NB4 (cell line): ENCODE measurements around the gene CCDC85A.

Experiments
- CTCF ChIP-seq: IDR thresholded peaks from one replicate; pipeline ENCODE4 v1.5.1; 2012; ENCODE audit warnings: low read depth, low read length
- MAX ChIP-seq: IDR thresholded peaks from 2 replicates; pipeline ENCODE4 v1.6.1; 2011; ENCODE audit warnings: low read depth, low read length
- POLR2A ChIP-seq: IDR thresholded peaks from 2 replicates; pipeline ENCODE4 v1.6.1; 2011; ENCODE audit warnings: mild to moderate bottlenecking; ENCODE audit not compliant: insufficient read length; ENCODE audit errors: extremely low read depth

GRCh38 chr2:56287508-56287907 is 103.7 kb downstream of the CCDC85A start:
- TF ChIP-seq POLR2A, result no peak
- TF ChIP-seq MAX, result no peak
- no peak for TF ChIP-seq CTCF
